Nucleus accumbens (tissue), 56 donors: ENCODE measurements around the gene FAM89B.
A peak's percentile ranks its signal among the peaks of the same experiment; 100 is the strongest.

Experiments
- DNase-seq, 56 donors: peaks; one replicate each; lab custom pipeline; 2025; lab: John Stamatoyannopoulos, UW

The FAM89B gene

DNA sequence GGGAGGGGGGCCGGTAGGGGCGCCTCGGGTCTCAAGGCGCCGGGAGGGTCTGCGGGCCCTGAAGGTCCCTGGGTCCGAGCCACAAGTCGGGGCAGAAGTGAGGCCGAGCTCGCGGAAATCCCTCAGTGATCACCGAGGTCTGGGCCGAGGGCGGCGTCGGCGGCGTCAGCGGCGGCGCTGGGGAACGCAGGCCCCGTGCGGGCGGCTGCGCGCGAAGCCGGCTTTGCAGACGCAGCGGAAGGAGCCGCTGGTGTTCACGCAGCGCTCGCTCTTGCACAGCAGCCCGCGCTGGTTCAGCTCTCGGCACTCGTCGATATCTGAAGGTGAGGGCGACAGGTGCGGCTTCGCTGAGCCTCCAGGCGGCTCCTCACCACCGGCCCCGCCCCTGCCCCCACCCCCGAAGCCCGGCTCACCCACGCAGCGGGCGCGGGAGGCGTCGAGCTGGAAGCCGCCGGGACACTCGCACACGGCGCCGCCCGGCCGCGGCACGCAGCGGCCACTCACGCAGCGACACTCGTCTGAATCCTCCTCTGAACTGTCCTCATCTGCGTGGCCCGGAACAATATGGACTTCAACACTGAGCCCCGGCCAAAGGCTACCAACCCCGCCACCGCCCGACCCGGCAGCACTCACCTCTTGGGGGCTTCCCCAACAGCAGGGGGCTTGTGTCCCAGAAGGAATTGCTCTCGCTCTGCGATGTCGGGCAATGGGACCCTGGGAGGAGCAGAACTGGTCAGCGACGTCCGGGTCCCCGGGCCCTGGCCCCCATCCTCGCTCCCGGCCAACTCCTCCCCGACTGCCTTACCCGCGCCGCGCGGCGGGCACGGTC, 33.2 kb upstream of the FAM89B start:
- peak in 25 of 56 donors; percentile 15 to 76 (median 35) for DNase-seq

DNA sequence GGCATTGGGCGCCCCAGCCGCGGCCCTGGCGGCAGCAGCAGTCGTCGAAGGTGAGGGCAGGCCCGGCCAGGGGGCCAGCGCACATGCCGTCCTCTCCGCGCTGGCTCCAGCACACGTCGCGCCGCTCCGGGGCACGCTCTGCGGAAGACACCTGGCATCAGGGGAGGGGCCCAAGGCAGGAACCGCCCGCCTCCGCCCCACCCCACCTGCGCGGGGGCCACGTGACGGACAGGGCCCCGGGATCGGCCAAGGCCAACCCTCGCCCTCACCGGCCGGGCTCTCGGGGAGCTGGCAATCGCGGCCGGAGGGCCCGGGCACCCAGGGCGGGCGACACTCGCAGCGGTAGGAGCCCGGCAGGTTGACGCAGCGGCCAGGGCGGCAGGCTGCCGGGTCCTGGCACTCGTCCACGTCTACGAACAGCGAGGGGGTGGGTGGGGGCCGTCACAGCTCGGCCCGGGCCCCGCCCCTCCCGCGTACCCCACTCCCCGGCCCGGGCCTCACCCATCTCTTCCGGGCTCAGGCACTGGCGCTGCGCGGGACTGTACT, 32.5 kb upstream of the FAM89B start:
- DNase-seq, result peak in 5 of 56 donors; percentile 49 to 74 (median 53)

DNA sequence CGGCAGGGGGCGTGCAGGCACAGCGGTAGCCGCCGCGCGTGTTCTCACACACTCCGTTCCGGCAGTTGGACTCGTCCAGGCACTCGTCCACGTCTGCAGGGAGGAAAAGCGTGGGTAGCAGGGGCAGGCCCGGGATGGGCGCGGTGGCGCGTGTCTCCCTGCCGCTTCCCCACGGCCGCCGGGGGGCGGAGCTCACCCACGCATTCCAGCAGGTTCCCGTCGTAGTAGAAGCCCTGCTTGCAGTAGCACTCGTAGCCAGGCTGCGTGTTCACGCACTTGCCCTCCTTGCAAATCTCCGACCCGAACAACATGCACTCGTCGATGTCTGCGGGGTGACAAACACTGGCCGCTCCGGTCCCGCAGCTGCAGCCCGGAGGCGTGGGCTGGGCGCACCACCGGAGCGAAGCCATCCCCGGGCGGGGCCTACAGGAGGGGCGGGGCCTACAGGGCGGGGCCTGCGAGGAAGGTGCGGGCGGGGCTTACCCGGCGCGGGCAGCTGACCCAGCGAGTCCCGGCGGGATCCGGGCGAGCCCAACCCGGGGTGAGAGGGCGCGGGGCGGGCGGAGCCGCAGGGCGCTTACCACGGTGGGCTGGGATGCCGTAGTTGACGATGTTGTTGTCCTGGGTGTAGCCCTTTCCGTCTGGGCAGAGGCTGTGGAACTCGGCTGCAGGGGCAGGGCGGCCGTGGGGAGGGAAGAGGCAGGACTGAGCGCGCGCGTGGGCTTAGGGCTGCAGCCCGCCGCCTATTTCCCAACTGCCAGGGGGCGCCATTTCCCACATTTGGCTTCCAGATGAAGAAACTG, 31.8 kb upstream of the FAM89B start:
- DNase-seq, result peak in 55 of 56 donors; percentile 65 to 96 (median 86)

DNA sequence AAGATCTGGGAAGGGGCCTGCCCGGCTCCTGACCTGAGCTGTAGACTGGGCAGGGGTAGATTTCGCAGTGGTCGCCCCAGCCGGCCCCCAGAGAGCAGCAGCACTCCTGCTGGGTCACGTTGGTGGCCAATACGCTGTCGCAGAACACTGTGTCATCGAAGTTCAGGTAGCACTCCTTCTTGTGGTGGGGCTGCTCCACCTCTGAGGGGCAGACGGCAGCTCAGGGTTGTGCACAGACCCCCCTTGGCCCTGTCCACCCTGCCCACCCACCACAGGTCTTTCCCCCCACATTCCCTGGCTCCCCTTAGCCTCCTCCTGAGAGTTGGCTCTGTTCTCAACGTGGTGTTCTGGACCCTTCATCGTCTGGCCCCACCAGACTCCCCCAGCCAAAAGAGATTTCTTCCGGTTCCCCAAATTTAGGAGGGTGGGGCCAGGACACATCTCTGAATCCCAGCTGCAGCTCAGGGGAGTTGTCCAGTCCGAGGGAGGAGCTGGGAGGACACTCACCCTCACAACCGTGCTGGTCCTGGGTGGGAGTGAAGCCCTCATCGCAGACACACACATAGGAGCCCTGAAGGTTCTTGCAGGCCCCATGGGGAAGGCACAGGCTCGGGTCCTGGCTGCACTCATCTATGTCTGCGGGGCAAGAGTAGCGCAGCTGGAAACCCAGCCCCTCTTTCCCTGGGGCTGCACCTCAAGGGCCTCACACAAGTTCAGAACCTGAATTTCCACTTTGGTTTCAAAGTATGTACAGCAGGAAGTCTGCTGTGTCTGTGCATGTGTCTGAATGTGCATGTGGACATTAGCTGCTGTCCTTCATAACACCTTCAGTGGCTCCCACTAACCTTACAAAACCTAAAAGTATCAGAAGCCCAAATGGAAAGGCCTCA, 31.0 kb upstream of the FAM89B start:
- DNase-seq, result no peak

DNA sequence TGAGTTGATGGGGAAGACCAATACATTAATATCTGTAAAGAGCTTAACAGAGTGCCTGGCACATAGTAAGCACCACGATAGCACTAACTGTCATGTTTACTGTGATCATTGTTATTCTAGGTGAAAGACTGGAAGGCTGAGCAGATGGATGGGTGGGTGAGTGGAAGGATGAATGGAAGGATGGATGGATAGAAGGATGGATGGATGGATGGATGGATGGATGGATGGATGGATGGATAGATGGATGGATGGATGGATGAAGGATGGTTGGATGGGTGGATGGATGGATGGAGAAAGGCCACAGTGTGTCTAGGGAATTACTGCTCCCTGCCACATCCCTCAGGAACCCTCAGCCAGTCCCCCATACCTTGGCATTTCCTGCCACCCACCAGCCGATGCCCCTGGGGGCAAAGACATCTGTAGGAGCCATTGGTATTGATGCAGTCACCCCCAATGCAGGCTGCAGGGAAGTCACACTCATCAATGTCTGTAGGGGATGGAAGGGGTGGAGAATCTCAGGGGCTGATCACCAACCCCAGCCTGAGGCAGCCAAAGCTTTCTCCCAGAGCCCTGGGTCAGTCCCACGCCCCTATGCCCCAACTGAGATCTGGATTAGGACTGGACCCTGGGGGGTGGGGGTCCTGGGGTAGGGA, 29.5 kb upstream of the FAM89B start:
- no peak for DNase-seq

DNA sequence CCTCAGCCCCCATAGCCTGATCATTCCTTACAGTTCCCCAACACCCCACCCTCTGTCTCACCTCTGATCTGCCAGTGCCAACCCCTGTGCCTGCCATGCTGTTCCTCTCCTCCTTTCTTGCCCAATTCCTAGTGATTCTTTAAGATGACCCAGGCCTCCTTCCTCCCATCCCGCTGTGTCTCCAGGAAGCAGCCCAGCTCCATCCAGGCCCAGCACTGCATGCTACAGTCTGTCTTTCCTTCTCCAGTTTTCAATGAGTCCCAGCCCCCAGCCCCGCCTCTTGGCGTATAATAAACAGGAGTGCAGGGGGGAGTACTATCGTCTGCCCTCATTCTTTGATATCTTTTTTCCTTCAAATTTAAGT, 26.5 kb upstream of the FAM89B start:
- DNase-seq, result no peak

DNA sequence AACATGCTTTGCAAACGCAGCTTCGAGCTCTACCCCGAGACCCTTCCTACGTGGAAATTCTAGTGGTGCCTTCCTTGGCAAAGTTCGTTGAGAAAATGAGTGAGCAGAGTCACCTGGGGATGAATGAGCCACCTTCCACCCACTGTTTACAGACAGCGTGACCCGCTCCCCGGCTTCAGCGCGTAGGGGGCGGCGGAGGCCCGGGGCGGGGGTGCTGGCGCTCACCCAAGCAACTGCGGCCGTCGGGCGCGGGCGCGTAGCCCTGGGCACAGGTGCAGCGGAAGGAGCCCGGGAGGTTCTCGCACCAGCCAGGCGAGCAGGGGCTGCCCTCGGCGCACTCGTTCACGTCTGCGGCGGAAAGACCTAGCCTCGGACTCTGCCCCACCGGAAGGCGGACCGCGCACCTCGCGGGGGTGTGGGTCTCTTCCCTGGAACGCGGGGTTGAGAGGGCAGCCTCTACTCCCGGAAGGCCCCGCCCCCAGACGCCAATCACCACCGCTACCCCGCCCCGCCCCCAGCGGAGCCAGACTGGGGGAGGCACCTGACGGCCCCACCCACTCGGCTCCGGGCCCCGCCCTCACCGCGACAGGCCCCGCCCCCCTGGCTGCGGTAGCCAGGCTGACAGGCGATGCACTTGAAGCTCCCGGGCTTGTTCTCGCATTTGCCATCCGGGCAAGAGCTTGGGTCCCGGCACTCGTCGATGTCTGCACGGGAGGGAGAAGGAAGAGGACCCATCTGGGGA, 25.9 kb upstream of the FAM89B start:
- DNase-seq, result peak in 29 of 56 donors; percentile 11 to 70 (median 32)

DNA sequence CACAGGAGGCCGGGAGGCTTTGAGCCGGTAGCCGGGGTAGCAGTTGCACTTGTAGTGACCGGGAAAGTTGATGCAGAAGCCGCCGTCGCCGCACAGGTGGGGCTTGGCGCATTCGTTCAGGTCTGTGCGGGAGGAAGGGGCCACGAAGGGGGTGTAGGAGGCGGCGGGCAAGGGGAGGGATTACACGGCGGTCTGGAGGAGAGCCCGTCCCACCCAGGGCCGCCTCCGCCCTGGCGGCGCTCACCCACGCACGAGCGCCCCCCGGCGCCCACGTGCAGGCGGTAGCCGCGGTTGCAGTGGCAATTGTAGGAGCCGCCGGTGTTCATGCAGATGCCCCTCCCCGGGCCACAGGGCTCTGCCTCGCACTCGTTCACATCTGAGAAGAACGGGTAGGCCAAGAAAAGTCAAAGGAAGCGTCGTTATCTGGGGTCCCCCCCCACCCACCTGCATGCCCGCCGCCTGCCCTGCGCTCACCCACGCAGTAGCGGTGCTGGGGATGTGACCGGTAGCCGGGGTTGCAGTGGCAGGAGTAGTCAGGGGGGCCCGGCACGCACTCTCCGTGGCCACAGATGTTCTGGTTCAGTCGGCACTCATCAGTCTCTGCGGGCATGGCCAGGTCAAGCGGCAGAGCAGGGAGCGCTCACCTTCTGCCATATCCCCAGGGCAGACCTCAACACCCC, 24.8 kb upstream of the FAM89B start:
- no peak for DNase-seq

DNA sequence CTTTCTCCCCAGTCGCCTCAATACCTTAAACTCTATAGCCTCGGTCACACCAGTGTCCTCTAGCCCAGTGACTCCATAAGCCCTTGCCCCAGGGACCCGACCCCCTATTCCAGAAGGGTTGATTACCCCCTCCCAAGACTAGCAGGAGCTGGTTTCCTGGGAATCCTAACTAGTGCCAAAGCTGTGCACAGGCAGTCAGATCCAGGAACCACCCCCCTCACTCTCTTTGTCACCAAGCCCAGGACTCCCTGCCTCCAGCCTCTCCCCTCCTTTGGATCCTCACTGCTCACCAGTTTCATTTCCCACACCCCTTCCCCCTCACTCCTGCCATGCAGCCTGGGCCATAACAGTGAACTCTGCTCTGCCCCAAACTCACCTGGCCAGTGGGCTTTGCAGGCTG, 23.9 kb upstream of the FAM89B start:
- no peak for DNase-seq

DNA sequence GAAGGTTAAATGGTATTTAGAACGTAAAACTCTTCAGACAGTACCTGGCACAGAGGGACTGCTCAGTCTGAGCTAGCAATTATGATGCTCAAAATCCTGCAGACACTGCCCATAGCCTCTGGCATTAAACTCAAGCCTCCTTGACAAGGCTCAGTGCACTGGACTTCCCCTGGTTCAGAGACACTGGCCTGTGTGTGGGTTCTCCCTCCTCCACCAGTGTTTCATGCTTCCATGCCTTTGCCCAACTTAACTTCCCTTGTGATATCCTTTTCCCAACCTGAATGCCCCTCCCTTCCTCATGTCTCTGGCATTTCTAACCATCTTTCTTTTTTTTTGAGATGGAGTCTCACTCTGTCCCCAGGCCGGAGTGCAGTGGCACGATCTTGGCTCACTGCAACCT, 23.2 kb upstream of the FAM89B start:
- DNase-seq, result no peak

DNA sequence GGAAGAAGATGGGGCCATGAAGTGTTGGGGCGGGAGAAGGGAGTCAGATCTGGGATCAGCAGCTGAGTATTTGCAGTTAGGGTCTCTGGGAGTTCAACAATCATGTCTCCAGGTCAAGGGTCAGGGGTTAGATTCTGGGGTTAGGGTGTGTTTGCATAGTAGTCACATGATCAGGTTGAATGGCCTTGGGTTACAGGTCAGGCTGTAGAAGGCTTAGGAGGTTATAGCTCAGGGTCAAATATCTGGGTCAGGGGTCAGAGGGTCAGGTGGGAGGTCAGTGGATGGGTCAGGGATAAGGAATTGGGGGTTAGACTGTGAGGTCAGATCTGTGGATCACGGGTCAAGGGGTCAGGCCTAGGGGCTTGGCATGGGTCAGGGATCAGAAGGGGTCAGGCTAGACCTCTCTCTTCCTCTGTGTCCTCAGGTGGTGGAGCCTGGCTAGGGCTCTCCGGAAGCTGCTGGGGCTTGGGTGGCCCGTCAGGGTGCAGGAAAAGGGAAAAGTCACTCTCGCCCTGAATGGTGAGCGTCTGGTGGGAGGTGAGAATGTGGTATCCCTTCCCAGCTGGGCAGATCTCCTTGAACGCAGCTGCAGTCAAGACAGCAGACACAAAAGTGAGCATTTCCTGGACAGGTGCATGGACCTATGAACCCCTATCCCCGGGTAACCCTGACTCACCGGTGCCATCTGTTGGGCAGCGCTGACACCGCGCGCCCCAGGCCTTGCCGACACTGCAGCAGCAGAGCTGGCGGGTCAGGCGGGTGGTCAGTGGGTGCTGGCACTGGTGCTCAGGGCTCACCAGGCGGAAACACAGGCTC, 20.6 kb upstream of the FAM89B start:
- DNase-seq, result peak in 9 of 56 donors; percentile 6 to 41 (median 24)

DNA sequence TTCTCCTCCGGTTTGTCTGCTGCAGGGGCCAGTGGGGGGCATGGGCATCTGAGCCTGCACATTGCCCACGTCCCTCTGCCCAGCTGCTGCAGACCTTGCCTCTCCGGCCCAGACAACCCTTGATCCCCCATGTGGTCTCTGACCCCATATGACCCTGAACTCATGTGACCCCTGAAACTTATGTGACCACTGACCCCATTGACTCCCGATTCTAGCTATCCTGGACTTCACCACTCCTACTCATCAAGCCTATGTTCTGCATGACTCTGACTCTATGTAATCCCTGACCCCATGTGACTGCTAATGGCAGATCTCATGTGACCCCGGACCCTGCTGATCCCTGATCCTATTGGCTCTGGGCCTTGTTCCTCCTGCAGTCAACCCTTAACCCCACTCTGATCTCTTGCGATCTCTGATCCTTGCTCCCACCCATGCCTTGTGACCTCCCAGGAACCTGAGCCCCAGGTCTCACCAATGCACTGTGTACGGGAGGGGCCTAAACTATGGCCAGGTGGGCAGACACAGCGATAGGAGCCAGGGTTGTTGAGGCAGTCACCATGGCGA, 19.9 kb upstream of the FAM89B start:
- no peak for DNase-seq

DNA sequence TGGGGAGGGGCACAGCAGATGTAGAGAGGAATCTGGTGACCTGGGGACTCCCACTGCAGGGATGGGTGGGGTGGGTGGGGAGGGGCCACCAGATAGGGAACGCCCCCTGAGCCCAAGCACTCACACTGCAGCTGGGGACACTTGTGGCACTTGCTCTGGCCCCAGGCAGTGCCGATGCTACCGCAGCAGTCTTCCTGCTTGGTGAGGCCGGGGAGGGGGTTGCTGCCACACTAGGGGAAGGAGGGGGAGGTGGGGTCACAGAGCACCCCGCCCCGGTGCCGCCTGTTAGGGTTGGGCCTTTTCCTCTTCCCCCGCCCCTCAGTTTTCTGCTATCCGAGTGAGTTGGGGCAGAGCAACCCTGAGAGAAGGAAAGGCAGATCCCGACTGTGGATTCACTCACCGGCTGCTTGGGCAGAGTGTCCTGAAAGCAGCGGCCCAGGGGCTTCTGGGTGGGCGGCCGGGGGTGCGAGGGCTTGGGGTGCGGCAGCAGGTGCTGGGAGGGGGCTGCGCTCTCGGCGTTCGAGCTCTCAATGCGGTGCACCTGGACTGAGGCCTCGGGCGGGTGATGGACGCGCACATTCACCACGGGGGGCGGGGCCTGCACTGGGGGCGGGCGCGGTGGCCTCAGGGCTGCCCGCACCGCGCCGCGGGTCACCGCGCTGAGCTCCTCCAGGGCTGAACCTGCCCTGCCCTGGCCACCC, 18.9 kb upstream of the FAM89B start:
- no peak for DNase-seq

DNA sequence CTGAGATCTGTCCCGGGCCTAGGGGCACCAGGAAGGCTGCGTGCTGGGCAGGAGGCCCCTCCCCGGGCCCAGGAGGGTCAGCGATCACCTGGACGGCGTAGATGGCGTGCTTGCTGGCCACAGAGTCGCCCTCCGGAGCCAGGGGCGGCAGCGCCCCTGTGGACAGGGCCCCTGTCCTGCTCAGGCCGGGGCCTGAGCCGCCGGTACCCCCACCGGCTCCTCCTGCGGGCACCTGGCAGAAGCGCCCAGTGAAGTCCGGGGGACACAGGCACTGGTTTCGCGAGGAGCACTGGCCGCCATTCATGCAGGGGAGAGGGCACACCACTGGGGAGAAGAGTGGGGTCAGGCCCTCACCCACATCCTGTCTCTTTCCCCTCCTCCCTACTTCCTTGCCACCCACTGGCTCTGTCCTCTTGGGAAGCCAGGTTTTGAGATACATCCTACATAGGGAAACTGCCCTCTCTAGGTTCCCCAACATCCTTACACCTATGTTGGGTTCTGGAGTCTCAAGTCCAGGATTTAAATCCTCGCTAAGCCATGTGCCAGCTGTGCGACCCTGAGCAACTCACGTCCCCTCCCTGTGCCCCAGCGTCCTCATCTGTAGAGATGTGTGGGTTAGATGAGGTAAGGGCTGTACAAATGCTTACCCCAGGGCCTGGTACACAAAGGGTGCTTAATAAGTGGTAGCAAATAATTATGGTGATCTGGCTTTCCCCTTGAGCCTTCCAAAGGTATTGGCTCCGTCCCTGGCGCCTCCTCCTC, 18.1 kb upstream of the FAM89B start:
- DNase-seq, result no peak

DNA sequence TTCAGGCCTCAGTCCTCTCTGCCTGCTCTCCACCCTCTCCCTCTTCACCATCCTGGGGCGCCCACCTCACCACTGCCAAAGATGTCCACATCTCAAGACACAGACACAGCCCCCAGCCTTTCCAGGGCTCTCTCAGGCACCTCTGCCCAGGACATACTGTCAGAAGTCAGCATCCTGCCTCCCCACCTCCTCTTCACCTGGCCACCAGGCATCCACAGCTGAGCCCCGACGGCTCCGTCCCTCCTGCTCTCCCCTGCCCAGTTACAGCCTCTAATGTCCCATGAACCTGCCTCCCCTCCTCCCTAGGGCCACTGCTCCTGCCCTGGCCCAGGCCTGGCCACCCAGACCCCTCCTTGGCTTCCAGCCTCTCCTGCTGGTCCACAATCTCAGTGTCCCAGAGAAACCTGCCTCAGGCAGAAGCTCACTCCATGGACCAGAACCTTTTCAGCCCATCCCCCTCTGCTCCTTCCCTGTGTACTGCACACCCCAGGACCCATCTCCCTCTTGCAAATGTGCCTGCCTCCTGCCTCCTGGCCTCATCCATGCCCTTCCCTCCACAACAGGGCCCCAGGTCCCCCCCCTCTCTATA, 17.4 kb upstream of the FAM89B start:
- DNase-seq, result no peak
